HTERT RPE-1 (cell line): ENCODE measurements around the gene CBLL1.

Source experiments
- in situ Hi-C: fragments of 300-500 bp; cut with MboI; formaldehyde crosslinking; loops from 4 replicates; pipeline ENCODE4 v1.14.3; 2020; ENCODE audit warnings: low sequenced_read_pairs

Gene CBLL1

DNA sequence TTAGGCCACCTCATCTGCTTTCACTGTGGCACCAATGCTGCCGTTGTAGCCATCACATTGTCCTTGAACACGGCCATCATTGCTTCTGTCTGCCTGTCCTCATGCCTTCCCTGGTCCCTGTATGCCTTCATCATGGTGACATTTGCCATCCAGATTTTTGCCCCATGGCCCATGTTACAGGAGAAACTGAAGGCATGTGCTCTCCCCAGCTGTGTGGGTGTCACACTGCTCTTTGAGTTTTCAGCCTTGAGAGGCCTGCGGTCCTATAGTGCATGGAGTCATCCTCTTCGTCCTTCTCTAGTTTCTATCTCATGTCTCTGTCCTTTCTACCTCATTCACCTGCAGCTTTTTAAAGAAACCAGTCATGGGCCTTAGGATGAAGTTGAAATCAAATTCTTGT, 65.2 kb downstream of the CBLL1 start:
- in situ Hi-C loops = no loop called here

DNA sequence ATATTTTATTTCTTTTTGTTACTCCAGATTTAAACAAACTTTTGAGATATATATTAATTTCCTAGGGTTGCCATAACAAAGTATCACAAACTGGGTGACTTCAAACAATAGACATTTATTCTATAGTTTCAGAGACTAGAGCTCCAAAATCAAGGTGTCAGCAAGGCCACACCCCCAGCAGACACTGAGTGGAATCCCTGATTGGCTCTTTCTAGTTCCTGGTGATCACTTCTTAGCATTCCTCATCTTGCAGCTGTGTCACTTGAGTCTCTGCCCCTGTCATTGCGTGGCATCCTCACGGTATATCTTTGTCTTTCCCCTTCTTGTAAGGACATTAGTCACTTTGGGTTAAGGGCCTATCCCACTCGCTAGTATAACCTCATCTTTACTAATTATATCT, 66.7 kb downstream of the CBLL1 start:
- in situ Hi-C loops = no loop called here
